GM18907 (cell line): Measurements from ENCODE around the gene STRADB.
"Not testable (repeated sequence)": the region's sequence is repeated elsewhere in the genome, so short reads cannot be mapped to it uniquely, and the experiment has no call there.

Experiments used
- ATAC-seq: cut with Tn5 transposase; IDR thresholded peaks from one replicate; pipeline ENCODE4 v1.9.1; 2021; ENCODE audit warnings: mild to moderate bottlenecking, moderate library complexity; ENCODE audit not compliant: unreplicated experiment

STRADB gene

DNA sequence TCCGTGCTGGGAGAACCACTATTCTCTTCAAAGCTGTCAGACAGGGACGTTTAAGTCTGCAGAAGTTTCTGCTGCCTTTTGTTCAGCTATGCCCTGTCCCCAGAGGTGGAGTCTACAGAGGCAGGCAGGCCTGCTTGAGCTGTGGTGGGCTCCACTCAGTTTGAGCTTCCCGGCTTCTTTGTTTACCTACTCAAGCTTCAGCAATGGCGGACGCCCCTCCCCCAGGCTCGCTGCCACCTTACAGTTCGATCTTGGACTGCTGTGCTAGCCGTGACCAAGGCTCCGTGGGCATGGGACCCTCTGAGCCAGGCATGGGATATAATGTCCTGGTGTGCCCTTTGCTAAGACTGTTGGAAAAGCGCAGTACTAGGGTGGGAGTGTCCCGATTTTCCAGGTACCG lies 21.2 kb upstream of the STRADB start:
- ATAC-seq, result not testable (repeated sequence)

DNA sequence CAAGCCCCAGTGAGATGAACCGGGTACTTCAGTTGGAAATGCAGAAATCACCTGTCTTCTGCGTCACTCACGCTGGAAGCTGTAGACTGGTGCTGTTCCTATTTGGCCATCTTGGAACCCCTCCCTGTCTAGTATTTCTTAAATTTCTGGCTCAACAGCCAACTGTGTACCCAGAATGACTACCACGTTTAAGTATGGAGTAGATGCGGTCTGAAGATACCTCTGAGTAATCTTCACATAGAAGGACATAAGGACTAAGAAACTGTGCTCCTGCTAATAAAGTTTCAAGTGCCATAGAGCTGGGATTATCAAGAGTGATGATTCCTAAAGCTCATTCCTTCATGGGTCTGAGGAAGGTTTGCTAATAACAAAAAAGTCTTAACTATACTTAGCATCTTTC lies 20.7 kb upstream of the STRADB start:
- ATAC-seq, result no peak

DNA sequence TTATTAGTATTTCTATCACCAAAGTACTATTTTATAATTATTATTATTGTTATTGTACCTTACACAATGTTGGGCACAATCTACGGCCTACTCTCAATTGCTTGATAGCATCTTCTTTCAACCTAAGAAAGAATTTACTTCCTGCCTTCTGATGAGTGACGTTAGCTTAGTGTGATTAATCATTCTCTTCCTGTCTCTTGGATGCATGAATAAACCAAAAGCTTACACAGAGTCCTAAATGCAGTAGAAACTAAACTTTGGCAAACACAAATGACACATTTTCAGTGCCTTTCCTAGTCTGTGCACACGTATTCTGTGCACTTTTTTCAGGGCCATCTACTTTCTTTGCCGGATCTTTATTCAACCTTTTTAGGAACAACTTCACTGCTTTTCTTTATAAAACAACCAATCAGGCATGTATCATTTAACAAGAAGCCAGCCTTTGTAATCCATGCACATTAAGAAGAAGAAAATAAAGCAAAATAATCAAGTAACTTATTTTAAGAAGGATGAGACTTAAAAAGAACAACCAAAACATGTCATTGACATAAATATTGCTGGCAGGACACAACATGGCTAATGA lies 19.4 kb upstream of the STRADB start:
- ATAC-seq, result no peak

DNA sequence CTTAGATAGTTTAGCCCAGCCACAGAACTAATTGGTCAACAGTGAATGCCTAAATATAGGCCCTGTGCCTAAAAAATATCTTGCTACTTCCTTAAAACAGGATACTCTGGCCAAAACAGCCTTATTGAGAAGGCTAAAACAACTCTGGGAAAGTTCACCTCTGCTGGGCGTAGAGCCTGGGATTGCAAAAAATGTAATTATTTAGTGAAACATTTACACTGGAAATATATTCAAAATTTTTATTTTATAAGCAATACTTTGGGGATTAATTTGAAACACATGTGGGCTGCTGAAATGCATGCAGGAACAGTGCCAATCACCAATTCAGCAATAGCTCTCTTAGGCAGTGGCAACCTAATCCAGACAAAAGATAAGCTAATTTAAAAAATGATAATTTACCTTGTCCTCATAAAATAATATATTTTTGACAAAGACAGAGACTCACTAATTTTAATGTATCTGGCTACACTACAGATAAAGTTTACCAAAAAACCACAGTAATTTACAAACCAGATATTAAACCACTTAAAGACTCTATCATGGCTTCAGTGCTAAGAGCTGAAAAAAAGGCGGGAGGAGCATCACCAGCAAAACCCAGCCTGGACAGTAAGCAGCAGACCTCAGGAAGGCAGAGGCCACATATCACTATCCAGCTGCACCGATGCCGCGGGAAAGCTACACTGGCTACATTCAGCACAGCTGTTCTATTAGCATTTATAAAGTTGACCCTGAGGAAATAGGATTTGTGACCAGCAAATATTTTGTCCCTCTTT lies 18.7 kb upstream of the STRADB start:
- no peak for ATAC-seq

DNA sequence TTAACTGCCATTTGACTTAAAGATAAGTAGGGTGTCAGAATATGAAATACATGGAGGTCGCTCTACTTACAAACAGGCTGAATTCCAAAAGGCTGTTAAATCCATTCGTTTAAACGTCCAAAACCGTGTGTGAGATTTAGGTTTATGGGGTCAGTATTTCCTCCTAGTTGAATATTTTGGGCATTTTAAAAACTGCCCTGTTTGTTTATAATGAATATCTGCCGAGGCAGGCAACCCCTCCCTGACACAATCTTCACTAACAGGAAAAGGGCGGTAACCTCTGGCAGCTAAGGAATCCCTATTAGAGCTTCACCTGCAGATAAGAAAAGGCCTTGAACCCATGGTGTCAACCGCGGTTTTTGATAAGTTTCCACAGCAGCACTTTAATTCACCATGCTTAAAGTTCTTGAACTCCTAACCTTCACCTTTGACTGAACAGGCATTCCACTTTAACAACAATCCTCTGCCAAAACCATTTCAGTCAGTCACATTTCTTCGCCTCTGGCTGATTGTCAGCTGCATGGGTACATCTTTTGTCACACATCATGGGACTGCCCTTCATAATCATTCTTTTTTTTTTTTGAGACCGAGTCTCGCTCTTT lies 18.0 kb upstream of the STRADB start:
- no peak for ATAC-seq

DNA sequence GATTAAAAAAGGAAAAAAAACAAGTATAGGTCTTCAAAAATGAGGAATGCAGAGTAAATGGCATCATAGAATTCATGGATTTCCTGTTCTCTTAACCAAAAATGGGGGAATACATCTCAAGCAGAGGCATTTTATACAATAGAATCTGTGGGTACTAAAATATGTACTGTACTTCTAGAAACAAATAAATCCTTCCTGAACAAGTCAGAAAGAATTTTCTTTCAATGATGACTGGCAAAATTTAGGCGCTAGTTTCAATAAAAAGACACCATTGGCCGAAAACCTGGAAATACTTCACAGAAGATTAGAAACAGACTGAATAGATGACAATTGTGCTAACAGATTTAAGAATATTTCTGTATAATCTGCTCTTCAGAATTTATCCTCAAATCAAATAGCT lies 15.4 kb upstream of the STRADB start:
- no peak for ATAC-seq

DNA sequence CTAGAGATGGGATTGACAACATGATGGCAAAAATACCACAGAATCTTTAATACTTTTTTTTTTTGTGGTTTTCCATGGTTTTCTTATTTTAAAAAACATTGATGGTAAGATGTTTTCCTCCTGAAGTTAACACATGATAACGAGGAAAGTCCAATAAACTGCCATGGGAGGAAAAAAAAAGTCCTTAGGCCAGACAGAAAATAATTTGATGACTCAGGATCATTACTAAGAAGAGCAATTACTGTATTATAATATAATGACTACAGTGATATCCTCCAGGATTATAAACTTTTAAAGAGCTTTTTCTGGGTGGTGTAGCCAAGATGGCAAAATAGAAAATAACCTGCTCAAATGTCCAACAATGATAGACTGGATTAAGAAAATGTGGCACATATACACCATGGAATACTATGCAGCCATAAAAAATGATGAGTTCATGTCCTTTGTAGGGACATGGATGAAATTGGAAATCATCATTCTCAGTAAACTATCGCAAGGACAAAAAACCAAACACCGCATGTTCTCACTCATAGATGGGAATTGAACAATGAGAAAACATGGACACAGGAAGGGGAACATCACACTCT lies 12.1 kb upstream of the STRADB start:
- not testable (repeated sequence) for ATAC-seq

DNA sequence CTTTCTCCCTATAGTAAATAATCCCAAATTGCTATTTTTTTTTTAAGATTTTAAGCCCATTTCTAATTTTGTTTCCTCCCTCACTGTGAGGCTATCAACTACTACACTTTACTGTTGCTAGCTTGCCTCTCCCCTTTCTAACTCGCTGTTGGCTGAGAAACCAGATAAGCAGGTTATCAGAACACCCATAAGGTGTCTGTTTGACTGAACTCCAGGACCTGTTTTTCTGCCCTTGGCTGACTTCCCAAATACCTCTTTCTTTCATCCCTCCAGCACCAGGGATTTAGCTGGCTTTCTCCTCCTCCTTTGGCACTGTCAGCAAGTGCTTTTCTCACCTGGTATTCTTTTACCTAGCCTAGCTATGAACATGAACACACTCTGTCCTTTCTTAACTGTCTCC lies 11.4 kb upstream of the STRADB start:
- no peak for ATAC-seq

DNA sequence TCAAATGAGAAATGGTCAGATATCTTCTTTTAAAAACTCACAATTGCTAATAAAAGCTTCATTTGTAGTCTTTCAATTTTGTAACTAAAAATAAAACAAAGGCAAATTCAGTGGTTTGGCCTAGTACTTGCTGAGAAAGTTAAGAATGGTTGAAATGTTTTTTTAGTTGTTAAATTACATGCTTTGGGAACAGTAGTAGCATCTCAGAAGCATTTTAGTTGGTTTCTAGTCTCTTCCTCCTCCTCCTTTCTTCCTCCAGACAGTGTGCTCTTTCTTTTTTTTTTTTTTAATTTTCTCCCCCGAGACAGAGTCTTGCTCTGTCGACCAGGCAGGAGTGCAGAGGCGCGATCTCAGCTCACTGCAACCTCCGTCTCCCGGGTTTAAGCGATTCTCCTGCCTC lies 10.1 kb upstream of the STRADB start:
- ATAC-seq, result no peak

DNA sequence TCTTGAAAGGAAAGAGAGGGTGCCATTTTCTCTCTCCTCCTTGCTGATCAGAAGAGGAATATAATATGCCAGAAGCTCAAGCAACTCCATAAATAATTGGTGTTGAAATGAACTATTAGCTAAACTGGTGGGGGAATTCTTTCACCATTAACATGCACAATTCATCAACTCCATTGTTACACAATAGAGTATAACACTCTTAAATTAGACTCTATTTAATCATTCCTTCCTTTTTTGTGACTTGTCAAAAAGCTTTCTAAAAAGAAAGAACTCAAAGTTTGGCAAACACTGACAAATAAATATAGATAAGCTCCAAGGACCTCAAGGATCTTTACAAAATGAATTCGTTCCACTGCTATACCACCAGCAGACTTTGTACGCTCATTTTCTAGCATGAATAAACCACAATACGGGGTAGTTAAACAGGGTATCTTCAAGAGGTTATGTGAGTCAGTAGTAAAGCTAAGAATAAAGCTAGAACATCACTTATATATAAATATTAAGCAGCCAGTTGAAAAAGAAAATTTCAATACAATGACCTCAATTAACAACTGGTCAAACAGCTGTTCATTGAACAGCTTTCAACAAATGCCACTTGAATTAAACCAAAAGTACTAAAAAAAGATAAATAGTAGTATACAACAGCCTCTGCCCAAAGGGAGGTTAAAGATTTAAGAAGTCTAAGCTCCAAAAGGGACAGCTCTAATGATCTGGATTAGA lies 6.6 kb upstream of the STRADB start:
- ATAC-seq, result no peak

DNA sequence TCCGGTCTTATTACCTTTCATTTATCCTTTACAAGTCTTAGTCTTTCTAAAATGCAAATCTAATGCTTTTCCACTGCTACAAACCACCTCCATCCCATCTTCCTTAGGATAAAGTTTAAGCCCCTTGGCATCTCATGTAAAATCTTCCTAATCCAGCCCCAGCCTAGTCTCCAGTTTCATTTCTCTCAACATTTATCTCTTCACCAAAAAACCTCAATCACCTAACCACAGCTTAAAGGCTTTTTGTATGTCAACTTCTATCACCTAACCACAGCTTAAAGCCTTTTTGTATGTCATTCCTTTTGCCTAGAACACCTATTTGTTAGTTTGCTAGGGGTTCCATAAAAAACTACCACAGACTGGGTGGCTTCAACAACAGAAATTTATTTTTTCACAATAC lies 4.5 kb upstream of the STRADB start:
- no peak for ATAC-seq

DNA sequence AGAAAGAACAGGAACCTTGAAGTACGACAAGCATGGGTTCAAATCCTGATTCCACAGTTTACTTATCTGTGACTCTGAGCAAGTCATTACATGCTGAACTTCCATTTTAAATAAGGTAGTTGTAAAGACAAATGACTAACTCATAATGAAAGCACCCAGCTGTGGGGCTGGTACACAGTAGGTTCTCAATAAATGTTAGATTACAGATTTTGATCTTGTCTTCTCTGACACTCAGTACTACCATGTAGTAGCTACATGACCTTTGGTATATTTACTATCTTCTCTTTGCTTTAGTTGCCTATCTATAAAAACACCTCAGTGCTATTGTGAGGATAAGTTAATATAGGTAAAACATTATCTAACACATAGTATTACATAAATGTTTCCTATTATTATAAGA lies 3.5 kb upstream of the STRADB start:
- ATAC-seq, result no peak

DNA sequence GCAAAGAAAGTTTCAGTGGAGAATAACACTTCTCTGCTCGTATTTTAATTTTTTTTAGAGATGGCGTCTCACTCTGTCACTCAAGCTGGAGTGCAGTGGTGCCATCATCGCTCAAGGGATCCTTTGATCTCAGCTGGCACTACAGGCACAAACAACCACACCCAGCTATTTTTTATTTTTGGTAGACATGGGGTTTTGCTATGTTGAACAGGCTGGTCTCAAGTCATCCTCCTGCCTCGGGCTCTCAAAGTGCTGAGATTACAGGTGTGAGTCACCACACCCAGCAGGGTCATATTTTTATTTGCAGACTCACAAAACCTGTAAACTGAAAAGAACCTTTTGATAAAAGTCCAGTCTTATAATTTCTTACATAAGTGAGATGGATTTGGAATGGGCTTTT lies 2.8 kb upstream of the STRADB start:
- no peak for ATAC-seq

DNA sequence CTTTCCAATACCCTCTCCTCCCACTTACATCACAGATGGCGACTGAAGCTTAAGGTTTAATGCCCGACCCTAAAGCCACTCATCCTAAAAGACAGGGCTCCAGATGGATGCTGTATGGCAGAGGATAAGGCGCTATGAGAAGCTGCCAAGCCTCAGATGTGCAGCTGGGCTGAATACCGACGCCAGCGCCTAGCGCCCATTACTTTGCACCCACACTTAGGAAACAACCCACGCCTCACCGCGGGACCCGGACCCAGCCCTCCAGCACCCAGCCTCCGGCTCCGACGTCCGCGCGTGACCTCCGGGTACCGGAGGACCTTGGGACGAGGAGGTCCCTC lies 617 bp upstream of the STRADB start:
- ATAC-seq, result peak; percentile 33

DNA sequence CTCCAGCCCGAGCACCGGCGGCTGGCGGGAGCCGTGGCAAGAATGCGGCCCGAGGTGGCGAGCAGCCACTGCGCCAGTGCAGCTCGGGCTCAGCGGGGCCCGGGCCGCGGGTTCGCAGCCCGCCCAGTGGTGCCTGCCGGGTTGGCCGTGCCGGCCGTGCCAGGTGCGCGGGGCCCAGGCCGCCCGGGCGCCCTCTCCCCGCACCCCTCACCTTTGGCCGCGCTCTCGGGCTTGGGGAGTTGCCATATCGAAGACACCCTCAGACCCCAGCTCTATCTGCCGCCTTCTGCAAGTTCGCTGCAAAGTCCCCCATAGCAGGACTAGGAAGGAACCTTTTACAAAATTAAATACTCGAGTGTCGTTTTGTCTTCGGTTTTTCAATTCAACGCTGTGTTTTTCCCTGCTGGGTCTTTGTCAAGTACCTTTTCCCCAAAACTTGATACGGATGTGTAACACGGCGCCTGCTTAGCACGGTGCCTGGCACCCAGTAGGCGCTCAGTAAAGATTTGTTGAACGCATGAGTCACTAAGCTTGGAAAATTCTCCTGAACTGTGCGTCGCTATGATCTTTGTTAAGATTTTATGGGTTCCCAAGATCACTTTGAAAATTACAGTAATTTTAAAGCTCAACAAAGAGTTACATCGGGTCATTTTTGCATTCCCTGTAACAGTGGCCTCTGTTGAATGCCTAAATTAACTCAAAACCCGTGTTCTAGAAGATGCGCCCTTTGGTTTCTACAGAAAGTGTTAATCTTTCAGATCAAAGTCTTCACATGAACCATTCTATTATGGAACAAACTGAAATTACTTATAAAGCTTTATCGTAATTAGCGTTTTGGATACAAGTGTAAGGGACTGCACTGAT lies 750 bp downstream of the STRADB start:
- ATAC-seq, result peak; percentile 36

DNA sequence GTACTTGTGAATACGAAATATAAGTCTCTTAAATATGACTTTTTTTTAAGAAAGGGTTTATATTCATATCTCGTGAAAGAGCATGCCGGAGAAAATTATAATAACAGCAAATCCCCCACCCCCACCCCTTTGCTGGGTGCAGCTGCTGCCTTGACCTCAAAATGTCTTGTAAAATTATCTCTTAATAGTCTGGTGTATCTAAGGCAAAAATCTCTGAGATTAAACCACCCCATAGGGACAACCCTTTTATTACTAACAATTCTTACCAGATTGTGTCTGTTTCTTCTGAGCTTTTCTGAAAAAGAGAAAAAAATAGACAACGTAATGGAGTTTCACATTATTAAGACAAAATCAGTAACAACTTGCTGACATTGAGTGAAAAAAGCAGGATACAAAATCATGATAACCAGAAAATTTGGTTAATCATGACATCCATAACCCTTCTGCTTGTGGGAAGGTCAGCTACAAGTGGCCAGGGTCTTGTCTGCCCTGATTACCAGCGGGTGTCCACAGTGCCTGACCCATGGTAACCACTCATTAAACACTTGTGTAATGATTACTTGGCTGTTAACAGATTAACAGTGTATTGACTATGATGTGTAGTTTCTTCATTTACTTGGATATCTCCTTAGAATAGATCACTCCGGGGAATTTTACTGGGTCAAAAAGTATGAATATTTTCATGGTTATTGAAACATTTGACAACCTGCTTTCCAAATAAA lies 1.5 kb downstream of the STRADB start:
- no peak for ATAC-seq

DNA sequence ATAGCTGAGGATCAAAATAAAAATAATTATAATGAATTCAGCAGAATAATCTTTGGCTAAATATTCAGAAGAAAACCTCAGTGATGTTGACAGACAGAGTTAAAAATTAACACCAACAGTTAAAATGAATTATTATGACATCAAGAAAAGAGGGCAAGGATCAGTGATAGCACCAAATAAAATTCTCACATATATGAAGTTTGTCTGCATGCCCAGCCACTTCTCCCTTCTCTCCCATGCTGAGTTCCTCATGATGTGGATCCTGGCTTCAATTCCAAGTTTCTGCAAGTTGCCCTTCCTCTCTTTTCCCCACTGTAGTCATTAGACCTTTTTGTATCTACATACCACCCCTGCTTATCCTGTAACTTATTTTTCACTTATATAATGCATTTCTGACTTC lies 6.8 kb downstream of the STRADB start:
- ATAC-seq, result no peak

DNA sequence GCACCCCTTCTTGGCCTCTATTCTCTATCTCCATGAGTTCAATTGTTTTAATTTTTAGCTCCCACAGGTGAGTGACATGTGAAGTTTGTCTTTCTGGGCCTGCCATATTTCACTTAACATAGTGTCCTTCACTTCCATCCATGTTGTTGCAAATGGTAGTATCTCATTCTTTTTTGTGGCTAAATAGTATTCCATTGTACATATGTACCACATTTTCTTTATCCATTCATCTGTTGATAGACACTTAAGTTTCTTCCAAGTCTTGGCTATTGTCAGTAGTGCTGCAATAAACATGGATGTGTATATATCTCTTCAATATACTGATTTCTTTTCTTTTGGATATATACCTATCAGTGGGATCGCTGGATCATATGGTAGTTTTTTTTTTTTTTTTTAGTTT lies 9.0 kb downstream of the STRADB start:
- ATAC-seq, result no peak

DNA sequence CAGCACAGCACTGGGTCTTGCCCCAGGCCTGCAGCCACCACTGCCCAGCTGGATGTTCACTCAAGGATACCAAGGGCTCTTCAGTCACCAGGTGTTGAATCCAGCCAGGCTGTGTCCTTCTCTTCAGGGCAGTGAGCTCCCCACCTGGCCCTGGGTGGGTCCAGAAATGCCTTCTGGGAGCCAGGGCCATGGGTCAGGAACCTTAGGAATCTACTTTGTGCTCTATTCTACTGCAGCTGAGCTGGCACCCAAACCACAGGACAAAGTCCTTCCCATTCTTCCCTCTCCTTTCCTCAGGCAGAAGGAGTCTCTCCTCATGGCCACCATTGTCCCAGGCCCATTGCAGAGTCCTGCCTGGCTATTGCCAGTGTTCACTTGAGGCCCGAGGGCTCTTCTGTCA lies 13.0 kb downstream of the STRADB start:
- ATAC-seq, result no peak

DNA sequence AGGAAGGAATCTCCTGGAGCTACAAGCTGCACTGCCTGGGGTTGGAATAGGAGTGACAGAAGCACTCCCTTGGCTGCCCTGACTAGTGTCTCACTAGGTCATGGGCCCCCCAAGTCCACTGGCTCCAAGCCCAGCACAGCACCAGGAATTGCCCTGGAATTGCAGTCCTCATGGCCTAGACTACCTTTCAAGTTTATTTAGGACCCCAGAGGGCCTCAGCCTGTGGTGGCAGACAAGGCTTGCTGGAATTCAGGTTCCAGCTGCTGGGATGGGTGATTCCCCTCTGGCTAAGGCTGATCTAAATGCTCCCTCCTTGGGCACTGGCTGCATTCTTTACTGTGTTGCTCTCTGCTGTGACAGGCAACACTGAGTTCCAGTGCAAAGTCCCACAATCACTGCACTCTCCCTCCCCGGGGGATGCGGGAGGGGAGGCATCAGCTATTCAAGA lies 14.0 kb downstream of the STRADB start:
- ATAC-seq, result no peak
